Measurements from ENCODE around the gene TMEM154. TPM values are rescaled to one million over a fixed set of nuclear protein-coding genes. Genes with fewer than 3 reads are reported as not detected.

TMEM154 gene
- total RNA-seq, 1 experiment from 2014 or later, result not detected

- DNase-seq (ENCODE audit: low read depth), result no peak
- in situ Hi-C loops (cut with HindIII; ENCODE audit: low pct_unique_long_range_greater_than_20kb, low sequenced_read_pairs), result no loop called here
These were observed 35.7 kb downstream of the TMEM154 start for GRCh38 chr4:152644130-152644529.

GRCh38 chr4:152643153-152644035 is 36.4 kb downstream of the TMEM154 start:
- DNase-seq (ENCODE audit: low read depth), result no peak
- in situ Hi-C loops (cut with HindIII; ENCODE audit: low pct_unique_long_range_greater_than_20kb, low sequenced_read_pairs), result no loop called here

GRCh38 chr4:152640058-152640921 is 39.5 kb downstream of the TMEM154 start:
- in situ Hi-C loops (cut with HindIII; ENCODE audit: low pct_unique_long_range_greater_than_20kb, low sequenced_read_pairs), result no loop called here
- peak; percentile 31 for DNase-seq (ENCODE audit: low read depth)

GRCh38 chr4:152635851-152636250 is 43.9 kb downstream of the TMEM154 start:
- no peak for DNase-seq (ENCODE audit: low read depth)
- in situ Hi-C loops (cut with HindIII; ENCODE audit: low pct_unique_long_range_greater_than_20kb, low sequenced_read_pairs), result no loop called here

- DNase-seq (ENCODE audit: low read depth), result no peak
- in situ Hi-C loops (cut with HindIII; ENCODE audit: low pct_unique_long_range_greater_than_20kb, low sequenced_read_pairs), result no loop called here
These were observed 45.6 kb downstream of the TMEM154 start for GRCh38 chr4:152634110-152634760.

GRCh38 chr4:152633118-152633517 is 46.7 kb downstream of the TMEM154 start:
- in situ Hi-C loops (cut with HindIII; ENCODE audit: low pct_unique_long_range_greater_than_20kb, low sequenced_read_pairs), result no loop called here
- no peak for DNase-seq (ENCODE audit: low read depth)

- in situ Hi-C loops (cut with HindIII; ENCODE audit: low pct_unique_long_range_greater_than_20kb, low sequenced_read_pairs), result no loop called here
- no peak for DNase-seq (ENCODE audit: low read depth)
These were observed 49.5 kb downstream of the TMEM154 start for GRCh38 chr4:152630324-152630723.

GRCh38 chr4:152629908-152630307 is 49.9 kb downstream of the TMEM154 start:
- in situ Hi-C loops (cut with HindIII; ENCODE audit: low pct_unique_long_range_greater_than_20kb, low sequenced_read_pairs), result no loop called here

GRCh38 chr4:152628128-152628527 is 51.7 kb downstream of the TMEM154 start:
- no peak for DNase-seq (ENCODE audit: low read depth)
- in situ Hi-C loops (cut with HindIII; ENCODE audit: low pct_unique_long_range_greater_than_20kb, low sequenced_read_pairs), result no loop called here

More at GRCh38 chr4:152629908-152630307, 49.9 kb downstream of the TMEM154 start:
- no peak for DNase-seq (ENCODE audit: low read depth)

- in situ Hi-C loops (cut with HindIII; ENCODE audit: low pct_unique_long_range_greater_than_20kb, low sequenced_read_pairs), result no loop called here
- DNase-seq (ENCODE audit: low read depth), result no peak
These were observed 53.0 kb downstream of the TMEM154 start for GRCh38 chr4:152626790-152627189.

- in situ Hi-C loops (cut with HindIII; ENCODE audit: low pct_unique_long_range_greater_than_20kb, low sequenced_read_pairs), result no loop called here
- DNase-seq (ENCODE audit: low read depth), result no peak
These were observed 58.9 kb downstream of the TMEM154 start for GRCh38 chr4:152620915-152621314.

- in situ Hi-C loops (cut with HindIII; ENCODE audit: low pct_unique_long_range_greater_than_20kb, low sequenced_read_pairs), result no loop called here
- DNase-seq (ENCODE audit: low read depth), result no peak
These were observed 59.6 kb downstream of the TMEM154 start for GRCh38 chr4:152620218-152620617.

GRCh38 chr4:152619556-152619955 is 60.2 kb downstream of the TMEM154 start:
- no peak for DNase-seq (ENCODE audit: low read depth)
- in situ Hi-C loops (cut with HindIII; ENCODE audit: low pct_unique_long_range_greater_than_20kb, low sequenced_read_pairs), result no loop called here

GRCh38 chr4:152618971-152619370 is 60.8 kb downstream of the TMEM154 start:
- DNase-seq (ENCODE audit: low read depth), result no peak

GRCh38 chr4:152616804-152617203 is 63.0 kb downstream of the TMEM154 start:
- DNase-seq (ENCODE audit: low read depth), result no peak
- in situ Hi-C loops (cut with HindIII; ENCODE audit: low pct_unique_long_range_greater_than_20kb, low sequenced_read_pairs), result no loop called here

More at GRCh38 chr4:152618971-152619370, 60.8 kb downstream of the TMEM154 start:
- in situ Hi-C loops (cut with HindIII; ENCODE audit: low pct_unique_long_range_greater_than_20kb, low sequenced_read_pairs), result no loop called here

GRCh38 chr4:152613841-152614721 is 65.7 kb downstream of the TMEM154 start:
- in situ Hi-C loops (cut with HindIII; ENCODE audit: low pct_unique_long_range_greater_than_20kb, low sequenced_read_pairs), result no loop called here
- DNase-seq (ENCODE audit: low read depth), result no peak

GRCh38 chr4:152613351-152613750 is 66.4 kb downstream of the TMEM154 start:
- in situ Hi-C loops (cut with HindIII; ENCODE audit: low pct_unique_long_range_greater_than_20kb, low sequenced_read_pairs), result no loop called here
- no peak for DNase-seq (ENCODE audit: low read depth)

- DNase-seq (ENCODE audit: low read depth), result no peak
These were observed 69.7 kb downstream of the TMEM154 start for GRCh38 chr4:152610131-152610530.

More at GRCh38 chr4:152610131-152610530, 69.7 kb downstream of the TMEM154 start:
- in situ Hi-C loops (cut with HindIII; ENCODE audit: low pct_unique_long_range_greater_than_20kb, low sequenced_read_pairs), result no loop called here
